GM12872 (cell line): ENCODE data around the gene ADORA2A.

ENCODE experiments used
- TF ChIP-seq, protein P1 (sequence below): IDR thresholded peaks from 3 replicates; pipeline ENCODE4 v1.5.1; 2011; ENCODE audit warnings: low read depth, mild to moderate bottlenecking, low read length, moderate library complexity; ENCODE audit not compliant: insufficient read depth

Gene ADORA2A

DNA sequence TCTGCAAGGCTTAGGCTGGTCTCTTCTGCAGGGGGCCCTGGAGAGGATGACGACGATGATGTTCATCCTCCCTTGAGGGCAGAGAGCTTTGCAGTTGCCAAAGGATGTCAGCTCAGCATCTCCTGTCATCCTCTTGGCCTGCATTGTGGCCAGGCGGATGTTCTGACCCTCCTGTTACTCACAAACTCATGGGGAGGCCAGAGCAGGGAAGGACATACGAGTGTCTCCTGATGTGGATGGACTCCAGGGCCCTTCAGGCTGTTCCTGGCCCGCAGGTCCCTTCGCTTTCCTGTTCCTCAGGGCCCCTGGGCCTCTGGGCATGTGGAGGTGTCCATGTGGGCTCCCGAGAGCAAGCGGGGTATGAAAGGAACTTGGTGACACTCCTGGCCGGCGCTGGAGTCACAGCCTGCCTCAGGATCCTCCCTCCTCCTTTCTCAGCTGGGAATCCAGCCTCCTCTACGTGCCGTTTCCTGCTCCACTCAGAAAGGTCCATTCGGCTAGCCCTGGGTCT is 8.5 kb downstream of the ADORA2A start:
- TF ChIP-seq, protein P1, sequence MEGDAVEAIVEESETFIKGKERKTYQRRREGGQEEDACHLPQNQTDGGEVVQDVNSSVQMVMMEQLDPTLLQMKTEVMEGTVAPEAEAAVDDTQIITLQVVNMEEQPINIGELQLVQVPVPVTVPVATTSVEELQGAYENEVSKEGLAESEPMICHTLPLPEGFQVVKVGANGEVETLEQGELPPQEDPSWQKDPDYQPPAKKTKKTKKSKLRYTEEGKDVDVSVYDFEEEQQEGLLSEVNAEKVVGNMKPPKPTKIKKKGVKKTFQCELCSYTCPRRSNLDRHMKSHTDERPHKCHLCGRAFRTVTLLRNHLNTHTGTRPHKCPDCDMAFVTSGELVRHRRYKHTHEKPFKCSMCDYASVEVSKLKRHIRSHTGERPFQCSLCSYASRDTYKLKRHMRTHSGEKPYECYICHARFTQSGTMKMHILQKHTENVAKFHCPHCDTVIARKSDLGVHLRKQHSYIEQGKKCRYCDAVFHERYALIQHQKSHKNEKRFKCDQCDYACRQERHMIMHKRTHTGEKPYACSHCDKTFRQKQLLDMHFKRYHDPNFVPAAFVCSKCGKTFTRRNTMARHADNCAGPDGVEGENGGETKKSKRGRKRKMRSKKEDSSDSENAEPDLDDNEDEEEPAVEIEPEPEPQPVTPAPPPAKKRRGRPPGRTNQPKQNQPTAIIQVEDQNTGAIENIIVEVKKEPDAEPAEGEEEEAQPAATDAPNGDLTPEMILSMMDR: no peak

DNA sequence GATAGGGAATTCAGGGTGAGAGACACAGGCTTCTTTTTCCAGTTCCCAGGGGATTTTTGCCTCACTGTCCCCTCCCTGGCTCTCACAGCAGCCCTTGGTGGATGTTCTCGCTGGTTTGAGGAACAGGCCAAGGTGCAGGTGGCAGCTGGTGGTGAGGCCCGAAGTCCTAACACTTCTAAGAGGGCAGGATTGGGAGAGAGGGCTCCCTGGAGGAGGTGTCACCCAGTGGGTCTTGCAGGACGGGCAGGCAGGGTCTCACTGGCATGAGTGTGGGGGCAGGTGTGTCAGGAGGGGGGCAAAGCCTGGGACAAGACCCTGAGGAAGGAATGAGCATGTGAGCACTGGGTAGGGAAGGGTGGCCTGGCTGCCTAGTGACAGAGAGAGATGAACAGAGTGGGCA is 9.2 kb downstream of the ADORA2A start:
- TF ChIP-seq, protein P1: no peak

DNA sequence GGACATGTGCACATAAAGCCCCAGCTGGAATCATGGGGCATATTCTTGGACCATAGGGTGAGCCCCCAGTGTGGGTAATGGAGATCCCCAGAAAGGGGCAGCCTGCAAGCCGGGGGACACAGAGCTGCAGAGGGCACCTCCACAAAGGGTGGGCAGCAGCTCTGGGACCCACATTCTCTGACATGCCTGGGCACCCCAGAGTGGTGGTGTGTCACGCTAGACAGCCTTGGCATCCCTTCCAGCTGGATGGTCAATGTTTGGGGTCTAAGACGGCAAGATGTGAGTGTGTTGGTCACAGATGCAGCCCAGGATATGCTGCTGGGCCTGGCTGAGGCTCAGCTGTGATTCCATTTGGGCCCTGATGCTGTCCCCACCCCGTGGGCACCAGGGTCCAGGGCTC is 9.7 kb downstream of the ADORA2A start:
- TF ChIP-seq, protein P1: no peak

DNA sequence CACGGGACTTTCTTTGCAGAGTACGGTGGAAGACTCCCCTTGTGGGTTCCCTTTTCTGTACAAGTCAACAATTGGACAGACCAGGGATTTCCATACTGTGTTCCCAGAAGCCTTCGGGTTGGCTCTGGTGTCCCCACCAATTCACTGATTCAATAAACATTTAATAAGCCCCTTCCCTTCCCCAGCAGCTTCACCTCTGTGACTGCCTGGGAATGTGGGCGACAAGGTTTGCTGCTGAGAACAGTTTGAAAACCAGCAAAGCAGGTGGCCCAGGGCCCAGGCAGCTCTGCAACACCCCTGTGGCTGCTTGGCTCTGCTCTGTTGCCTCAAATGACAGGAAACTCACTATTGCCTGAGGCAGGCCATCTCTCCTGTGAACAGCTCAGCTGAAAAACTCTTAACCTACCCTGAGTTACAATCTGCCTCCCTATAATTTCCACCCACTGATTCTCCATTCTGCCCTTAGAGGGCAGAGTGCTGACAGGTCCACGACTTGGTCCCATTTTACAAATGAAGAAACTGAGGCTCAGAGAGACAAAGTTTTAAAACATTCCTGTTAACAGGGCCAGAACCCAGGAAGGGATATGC is 10.4 kb downstream of the ADORA2A start:
- TF ChIP-seq, protein P1: peak; percentile 53

DNA sequence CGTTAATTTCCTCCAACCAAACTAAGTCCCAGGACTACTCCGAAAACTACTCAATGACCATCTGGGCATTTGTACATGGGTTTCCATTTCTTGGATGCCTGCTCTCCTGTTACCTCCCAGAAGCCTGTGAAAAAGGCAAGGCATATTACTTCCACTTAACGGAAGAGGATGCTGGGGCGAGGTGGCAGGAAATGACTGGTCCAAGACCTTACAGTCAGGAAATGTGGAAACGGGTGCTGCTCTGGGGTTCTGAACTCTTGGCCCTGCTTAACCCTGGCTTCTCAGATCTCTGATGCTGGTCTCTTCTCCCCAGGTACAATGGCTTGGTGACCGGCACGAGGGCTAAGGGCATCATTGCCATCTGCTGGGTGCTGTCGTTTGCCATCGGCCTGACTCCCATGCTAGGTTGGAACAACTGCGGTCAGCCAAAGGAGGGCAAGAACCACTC is 12.9 kb downstream of the ADORA2A start:
- TF ChIP-seq, protein P1: no peak

DNA sequence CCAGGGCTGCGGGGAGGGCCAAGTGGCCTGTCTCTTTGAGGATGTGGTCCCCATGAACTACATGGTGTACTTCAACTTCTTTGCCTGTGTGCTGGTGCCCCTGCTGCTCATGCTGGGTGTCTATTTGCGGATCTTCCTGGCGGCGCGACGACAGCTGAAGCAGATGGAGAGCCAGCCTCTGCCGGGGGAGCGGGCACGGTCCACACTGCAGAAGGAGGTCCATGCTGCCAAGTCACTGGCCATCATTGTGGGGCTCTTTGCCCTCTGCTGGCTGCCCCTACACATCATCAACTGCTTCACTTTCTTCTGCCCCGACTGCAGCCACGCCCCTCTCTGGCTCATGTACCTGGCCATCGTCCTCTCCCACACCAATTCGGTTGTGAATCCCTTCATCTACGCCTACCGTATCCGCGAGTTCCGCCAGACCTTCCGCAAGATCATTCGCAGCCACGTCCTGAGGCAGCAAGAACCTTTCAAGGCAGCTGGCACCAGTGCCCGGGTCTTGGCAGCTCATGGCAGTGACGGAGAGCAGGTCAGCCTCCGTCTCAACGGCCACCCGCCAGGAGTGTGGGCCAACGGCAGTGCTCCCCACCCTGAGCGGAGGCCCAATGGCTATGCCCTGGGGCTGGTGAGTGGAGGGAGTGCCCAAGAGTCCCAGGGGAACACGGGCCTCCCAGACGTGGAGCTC is 13.5 kb downstream of the ADORA2A start:
- TF ChIP-seq, protein P1: no peak

DNA sequence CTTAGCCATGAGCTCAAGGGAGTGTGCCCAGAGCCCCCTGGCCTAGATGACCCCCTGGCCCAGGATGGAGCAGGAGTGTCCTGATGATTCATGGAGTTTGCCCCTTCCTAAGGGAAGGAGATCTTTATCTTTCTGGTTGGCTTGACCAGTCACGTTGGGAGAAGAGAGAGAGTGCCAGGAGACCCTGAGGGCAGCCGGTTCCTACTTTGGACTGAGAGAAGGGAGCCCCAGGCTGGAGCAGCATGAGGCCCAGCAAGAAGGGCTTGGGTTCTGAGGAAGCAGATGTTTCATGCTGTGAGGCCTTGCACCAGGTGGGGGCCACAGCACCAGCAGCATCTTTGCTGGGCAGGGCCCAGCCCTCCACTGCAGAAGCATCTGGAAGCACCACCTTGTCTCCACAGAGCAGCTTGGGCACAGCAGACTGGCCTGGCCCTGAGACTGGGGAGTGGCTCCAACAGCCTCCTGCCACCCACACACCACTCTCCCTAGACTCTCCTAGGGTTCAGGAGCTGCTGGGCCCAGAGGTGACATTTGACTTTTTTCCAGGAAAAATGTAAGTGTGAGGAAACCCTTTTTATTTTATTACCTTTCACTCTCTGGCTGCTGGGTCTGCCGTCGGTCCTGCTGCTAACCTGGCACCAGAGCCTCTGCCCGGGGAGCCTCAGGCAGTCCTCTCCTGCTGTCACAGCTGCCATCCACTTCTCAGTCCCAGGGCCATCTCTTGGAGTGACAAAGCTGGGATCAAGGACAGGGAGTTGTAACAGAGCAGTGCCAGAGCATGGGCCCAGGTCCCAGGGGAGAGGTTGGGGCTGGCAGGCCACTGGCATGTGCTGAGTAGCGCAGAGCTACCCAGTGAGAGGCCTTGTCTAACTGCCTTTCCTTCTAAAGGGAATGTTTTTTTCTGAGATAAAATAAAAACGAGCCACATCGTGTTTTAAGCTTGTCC is 14.3 kb downstream of the ADORA2A start:
- TF ChIP-seq, protein P1: no peak
